HEK293 (cell line): ENCODE results near the gene WASF1.

ENCODE experiments used
- BCL11B ChIP-seq: fragments of 450-650 bp; formaldehyde crosslinking; IDR thresholded peaks from 2 replicates; pipeline ENCODE4 v1.5.1; 2016; ENCODE audit warnings: low read depth, missing biosample characterization, missing genetic modification characterization
- EGR2 ChIP-seq: fragments of 450-650 bp; formaldehyde crosslinking; IDR thresholded peaks from 2 replicates; pipeline ENCODE4 v1.5.1; 2016; ENCODE audit warnings: low read depth, missing biosample characterization, missing genetic modification characterization
- GLI2 ChIP-seq: fragments of 450-650 bp; formaldehyde crosslinking; IDR thresholded peaks from 2 replicates; pipeline ENCODE4; 2017; ENCODE audit warnings: missing biosample characterization, missing genetic modification characterization, low read depth, borderline replicate concordance
- KLF9 ChIP-seq: fragments of 450-650 bp; formaldehyde crosslinking; IDR thresholded peaks from 2 replicates; pipeline ENCODE4 v1.5.1; 2016; ENCODE audit warnings: missing biosample characterization, missing genetic modification characterization, low read depth
- MZF1 ChIP-seq: fragments of 450-650 bp; formaldehyde crosslinking; IDR thresholded peaks from 2 replicates; pipeline ENCODE4 v1.5.1; 2017; ENCODE audit warnings: missing biosample characterization, missing genetic modification characterization, borderline replicate concordance
- OSR2 ChIP-seq: fragments of 450-650 bp; formaldehyde crosslinking; IDR thresholded peaks from 2 replicates; pipeline ENCODE4 v1.5.1; 2016; ENCODE audit warnings: missing biosample characterization, missing genetic modification characterization
- SP7 ChIP-seq: fragments of 450-650 bp; formaldehyde crosslinking; IDR thresholded peaks from 2 replicates; pipeline ENCODE4 v1.5.1; 2016; ENCODE audit warnings: missing biosample characterization, missing genetic modification characterization
- TRIM28 ChIP-seq: IDR thresholded peaks from 2 replicates; pipeline ENCODE4 v1.6.1; 2011; ENCODE audit warnings: low read length, control low read depth, borderline replicate concordance
- YY1 ChIP-seq: fragments of 450-650 bp; formaldehyde crosslinking; IDR thresholded peaks from 2 replicates; pipeline ENCODE4 v1.5.1; 2018; ENCODE audit warnings: missing biosample characterization, missing genetic modification characterization
- ZBTB48 ChIP-seq: fragments of 450-650 bp; formaldehyde crosslinking; IDR thresholded peaks from 2 replicates; pipeline ENCODE4 v1.5.1; 2016; ENCODE audit warnings: missing biosample characterization, missing genetic modification characterization
- ZBTB8A ChIP-seq: fragments of 450-650 bp; formaldehyde crosslinking; IDR thresholded peaks from 2 replicates; pipeline ENCODE4 v1.5.1; 2016; ENCODE audit warnings: missing biosample characterization, missing genetic modification characterization
- ZFHX2 ChIP-seq: fragments of 450-650 bp; formaldehyde crosslinking; conservative IDR thresholded peaks from 2 replicates; pipeline ENCODE4 v1.5.1; 2016; ENCODE audit warnings: missing biosample characterization, missing genetic modification characterization
- ZNF335 ChIP-seq: fragments of 450-650 bp; formaldehyde crosslinking; conservative IDR thresholded peaks from 2 replicates; pipeline ENCODE4 v1.5.1; 2016; ENCODE audit warnings: missing biosample characterization, missing genetic modification characterization
- ZNF366 ChIP-seq: fragments of 450-650 bp; formaldehyde crosslinking; conservative IDR thresholded peaks from 2 replicates; pipeline ENCODE4 v1.5.1; 2016; ENCODE audit warnings: missing biosample characterization, missing genetic modification characterization
- ZNF830 ChIP-seq: fragments of 450-650 bp; IDR thresholded peaks from 2 replicates; pipeline ENCODE4 v1.5.0; 2018; ENCODE audit warnings: missing biosample characterization, missing genetic modification characterization, low read depth, mild to moderate bottlenecking, moderate library complexity
- ZSCAN16 ChIP-seq: fragments of 450-650 bp; formaldehyde crosslinking; IDR thresholded peaks from 2 replicates; pipeline ENCODE4 v1.5.1; 2016; ENCODE audit warnings: missing biosample characterization, missing genetic modification characterization
- TF ChIP-seq, protein P1 (sequence below): fragments of 450-650 bp; formaldehyde crosslinking; IDR thresholded peaks from 2 replicates; pipeline ENCODE4 v1.5.1; 2016; ENCODE audit warnings: missing biosample characterization, missing genetic modification characterization
- TF ChIP-seq, protein P2 (sequence below): fragments of 450-650 bp; formaldehyde crosslinking; IDR thresholded peaks from 2 replicates; pipeline ENCODE4 v1.5.1; 2016; ENCODE audit warnings: missing biosample characterization, missing genetic modification characterization
- TF ChIP-seq, protein P3 (sequence below): fragments of 450-650 bp; formaldehyde crosslinking; conservative IDR thresholded peaks from 2 replicates; pipeline ENCODE4 v1.5.1; 2016; ENCODE audit warnings: low read depth, missing biosample characterization, missing genetic modification characterization
- TF ChIP-seq, protein P4 (sequence below): fragments of 450-650 bp; formaldehyde crosslinking; IDR thresholded peaks from 2 replicates; pipeline ENCODE4 v1.5.1; 2017; ENCODE audit warnings: missing biosample characterization, mild to moderate bottlenecking, missing genetic modification characterization, moderate library complexity
- TF ChIP-seq, protein P5 (sequence below): fragments of 450-650 bp; formaldehyde crosslinking; IDR thresholded peaks from 2 replicates; pipeline ENCODE4 v1.5.1; 2017; ENCODE audit warnings: missing biosample characterization, missing genetic modification characterization
- TF ChIP-seq, protein P6 (sequence below): fragments of 450-650 bp; formaldehyde crosslinking; IDR thresholded peaks from 2 replicates; pipeline ENCODE4 v1.5.1; 2017; ENCODE audit warnings: missing biosample characterization, missing genetic modification characterization
- TF ChIP-seq, protein P7 (sequence below): fragments of 450-650 bp; formaldehyde crosslinking; IDR thresholded peaks from 2 replicates; pipeline ENCODE4 v1.5.1; 2016; ENCODE audit warnings: missing biosample characterization, missing genetic modification characterization

The WASF1 gene

DNA sequence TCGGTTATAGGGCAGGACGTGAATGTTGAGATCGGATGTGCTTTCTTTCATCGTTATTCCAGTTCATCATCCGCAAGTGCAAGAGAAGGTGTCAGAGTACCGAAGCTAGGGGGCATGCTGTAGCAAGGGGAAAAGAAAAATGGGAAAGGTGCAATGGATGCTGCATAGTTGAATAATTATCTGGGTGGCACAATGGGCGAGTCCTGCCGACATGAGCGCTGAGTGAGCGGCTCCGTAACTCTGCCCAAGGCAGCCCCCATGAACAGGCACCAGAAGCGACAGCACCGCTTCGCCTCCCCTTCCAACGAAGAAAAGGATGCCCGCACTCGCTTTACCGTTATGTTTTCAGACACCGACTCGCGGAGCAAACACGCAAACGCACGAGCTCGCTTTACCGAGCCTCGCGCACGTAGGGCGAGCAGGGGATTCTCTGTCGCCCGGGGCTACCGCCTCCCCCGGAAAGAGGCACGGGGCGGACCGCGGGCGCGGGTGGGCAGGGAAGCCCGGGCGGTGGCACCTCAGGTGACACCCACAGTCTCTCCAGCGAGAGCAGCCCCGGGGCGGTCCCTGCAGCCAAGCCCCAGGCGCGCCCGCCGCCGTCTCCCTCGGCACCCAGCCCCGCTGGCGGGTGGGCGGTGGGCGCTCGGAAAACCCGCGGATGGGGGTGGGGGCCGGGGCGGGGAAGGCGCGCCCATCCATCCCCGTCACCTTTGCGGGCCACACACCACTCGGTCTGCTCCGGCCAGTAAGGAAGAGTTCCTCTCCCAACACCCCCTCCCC, 654 bp downstream of the WASF1 start (continued):
- TF ChIP-seq KLF9 (no peak), ZNF335 (peak; percentile 74), TRIM28 (peak; percentile 78), YY1 (tag by site-specific recombination) (peak; percentile 67; the same call in 1 of the 2 replicates), ZNF830 (no peak), EGR2 (tag by site-specific recombination) (peak; percentile 89), GLI2 (tag by site-specific recombination) (no peak), ZBTB8A (tag by site-specific recombination) (peak; percentile 88), ZNF366 (tag by site-specific recombination) (peak; percentile 88), ZFHX2 (peak; percentile 94), OSR2 (tag by site-specific recombination) (no peak), BCL11B (tag by site-specific recombination) (no peak), ZBTB48 (peak; percentile 72; the same call in 1 of the 2 replicates), SP7 (tag by site-specific recombination) (peak; percentile 56), ZSCAN16 (tag by site-specific recombination) (no peak), MZF1 (tag by site-specific recombination) (peak; percentile 50; the same call in 1 of the 2 replicates)
- TF ChIP-seq, protein P1, sequence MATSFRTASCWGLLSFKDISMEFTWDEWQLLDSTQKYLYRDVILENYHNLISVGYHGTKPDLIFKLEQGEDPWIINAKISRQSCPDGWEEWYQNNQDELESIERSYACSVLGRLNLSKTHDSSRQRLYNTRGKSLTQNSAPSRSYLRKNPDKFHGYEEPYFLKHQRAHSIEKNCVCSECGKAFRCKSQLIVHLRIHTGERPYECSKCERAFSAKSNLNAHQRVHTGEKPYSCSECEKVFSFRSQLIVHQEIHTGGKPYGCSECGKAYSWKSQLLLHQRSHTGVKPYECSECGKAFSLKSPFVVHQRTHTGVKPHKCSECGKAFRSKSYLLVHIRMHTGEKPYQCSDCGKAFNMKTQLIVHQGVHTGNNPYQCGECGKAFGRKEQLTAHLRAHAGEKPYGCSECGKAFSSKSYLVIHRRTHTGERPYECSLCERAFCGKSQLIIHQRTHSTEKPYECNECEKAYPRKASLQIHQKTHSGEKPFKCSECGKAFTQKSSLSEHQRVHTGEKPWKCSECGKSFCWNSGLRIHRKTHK = no peak
- TF ChIP-seq, protein P2, sequence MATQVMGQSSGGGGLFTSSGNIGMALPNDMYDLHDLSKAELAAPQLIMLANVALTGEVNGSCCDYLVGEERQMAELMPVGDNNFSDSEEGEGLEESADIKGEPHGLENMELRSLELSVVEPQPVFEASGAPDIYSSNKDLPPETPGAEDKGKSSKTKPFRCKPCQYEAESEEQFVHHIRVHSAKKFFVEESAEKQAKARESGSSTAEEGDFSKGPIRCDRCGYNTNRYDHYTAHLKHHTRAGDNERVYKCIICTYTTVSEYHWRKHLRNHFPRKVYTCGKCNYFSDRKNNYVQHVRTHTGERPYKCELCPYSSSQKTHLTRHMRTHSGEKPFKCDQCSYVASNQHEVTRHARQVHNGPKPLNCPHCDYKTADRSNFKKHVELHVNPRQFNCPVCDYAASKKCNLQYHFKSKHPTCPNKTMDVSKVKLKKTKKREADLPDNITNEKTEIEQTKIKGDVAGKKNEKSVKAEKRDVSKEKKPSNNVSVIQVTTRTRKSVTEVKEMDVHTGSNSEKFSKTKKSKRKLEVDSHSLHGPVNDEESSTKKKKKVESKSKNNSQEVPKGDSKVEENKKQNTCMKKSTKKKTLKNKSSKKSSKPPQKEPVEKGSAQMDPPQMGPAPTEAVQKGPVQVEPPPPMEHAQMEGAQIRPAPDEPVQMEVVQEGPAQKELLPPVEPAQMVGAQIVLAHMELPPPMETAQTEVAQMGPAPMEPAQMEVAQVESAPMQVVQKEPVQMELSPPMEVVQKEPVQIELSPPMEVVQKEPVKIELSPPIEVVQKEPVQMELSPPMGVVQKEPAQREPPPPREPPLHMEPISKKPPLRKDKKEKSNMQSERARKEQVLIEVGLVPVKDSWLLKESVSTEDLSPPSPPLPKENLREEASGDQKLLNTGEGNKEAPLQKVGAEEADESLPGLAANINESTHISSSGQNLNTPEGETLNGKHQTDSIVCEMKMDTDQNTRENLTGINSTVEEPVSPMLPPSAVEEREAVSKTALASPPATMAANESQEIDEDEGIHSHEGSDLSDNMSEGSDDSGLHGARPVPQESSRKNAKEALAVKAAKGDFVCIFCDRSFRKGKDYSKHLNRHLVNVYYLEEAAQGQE (tag by site-specific recombination) = peak; percentile 19; the same call in 1 of the 2 replicates
- TF ChIP-seq, protein P3, sequence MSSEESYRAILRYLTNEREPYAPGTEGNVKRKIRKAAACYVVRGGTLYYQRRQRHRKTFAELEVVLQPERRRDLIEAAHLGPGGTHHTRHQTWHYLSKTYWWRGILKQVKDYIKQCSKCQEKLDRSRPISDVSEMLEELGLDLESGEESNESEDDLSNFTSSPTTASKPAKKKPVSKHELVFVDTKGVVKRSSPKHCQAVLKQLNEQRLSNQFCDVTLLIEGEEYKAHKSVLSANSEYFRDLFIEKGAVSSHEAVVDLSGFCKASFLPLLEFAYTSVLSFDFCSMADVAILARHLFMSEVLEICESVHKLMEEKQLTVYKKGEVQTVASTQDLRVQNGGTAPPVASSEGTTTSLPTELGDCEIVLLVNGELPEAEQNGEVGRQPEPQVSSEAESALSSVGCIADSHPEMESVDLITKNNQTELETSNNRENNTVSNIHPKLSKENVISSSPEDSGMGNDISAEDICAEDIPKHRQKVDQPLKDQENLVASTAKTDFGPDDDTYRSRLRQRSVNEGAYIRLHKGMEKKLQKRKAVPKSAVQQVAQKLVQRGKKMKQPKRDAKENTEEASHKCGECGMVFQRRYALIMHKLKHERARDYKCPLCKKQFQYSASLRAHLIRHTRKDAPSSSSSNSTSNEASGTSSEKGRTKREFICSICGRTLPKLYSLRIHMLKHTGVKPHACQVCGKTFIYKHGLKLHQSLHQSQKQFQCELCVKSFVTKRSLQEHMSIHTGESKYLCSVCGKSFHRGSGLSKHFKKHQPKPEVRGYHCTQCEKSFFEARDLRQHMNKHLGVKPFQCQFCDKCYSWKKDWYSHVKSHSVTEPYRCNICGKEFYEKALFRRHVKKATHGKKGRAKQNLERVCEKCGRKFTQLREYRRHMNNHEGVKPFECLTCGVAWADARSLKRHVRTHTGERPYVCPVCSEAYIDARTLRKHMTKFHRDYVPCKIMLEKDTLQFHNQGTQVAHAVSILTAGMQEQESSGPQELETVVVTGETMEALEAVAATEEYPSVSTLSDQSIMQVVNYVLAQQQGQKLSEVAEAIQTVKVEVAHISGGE (tag by site-specific recombination) = peak; percentile 48; the same call in 1 of the 2 replicates
- TF ChIP-seq, protein P4, sequence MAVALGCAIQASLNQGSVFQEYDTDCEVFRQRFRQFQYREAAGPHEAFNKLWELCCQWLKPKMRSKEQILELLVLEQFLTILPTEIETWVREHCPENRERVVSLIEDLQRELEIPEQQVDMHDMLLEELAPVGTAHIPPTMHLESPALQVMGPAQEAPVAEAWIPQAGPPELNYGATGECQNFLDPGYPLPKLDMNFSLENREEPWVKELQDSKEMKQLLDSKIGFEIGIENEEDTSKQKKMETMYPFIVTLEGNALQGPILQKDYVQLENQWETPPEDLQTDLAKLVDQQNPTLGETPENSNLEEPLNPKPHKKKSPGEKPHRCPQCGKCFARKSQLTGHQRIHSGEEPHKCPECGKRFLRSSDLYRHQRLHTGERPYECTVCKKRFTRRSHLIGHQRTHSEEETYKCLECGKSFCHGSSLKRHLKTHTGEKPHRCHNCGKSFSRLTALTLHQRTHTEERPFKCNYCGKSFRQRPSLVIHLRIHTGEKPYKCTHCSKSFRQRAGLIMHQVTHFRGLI (tag by site-specific recombination) = no peak
- TF ChIP-seq, protein P5, sequence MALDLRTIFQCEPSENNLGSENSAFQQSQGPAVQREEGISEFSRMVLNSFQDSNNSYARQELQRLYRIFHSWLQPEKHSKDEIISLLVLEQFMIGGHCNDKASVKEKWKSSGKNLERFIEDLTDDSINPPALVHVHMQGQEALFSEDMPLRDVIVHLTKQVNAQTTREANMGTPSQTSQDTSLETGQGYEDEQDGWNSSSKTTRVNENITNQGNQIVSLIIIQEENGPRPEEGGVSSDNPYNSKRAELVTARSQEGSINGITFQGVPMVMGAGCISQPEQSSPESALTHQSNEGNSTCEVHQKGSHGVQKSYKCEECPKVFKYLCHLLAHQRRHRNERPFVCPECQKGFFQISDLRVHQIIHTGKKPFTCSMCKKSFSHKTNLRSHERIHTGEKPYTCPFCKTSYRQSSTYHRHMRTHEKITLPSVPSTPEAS (tag by site-specific recombination) = no peak
- TF ChIP-seq, protein P6, sequence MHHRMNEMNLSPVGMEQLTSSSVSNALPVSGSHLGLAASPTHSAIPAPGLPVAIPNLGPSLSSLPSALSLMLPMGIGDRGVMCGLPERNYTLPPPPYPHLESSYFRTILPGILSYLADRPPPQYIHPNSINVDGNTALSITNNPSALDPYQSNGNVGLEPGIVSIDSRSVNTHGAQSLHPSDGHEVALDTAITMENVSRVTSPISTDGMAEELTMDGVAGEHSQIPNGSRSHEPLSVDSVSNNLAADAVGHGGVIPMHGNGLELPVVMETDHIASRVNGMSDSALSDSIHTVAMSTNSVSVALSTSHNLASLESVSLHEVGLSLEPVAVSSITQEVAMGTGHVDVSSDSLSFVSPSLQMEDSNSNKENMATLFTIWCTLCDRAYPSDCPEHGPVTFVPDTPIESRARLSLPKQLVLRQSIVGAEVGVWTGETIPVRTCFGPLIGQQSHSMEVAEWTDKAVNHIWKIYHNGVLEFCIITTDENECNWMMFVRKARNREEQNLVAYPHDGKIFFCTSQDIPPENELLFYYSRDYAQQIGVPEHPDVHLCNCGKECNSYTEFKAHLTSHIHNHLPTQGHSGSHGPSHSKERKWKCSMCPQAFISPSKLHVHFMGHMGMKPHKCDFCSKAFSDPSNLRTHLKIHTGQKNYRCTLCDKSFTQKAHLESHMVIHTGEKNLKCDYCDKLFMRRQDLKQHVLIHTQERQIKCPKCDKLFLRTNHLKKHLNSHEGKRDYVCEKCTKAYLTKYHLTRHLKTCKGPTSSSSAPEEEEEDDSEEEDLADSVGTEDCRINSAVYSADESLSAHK (tag by site-specific recombination) = no peak
- TF ChIP-seq, protein P7, sequence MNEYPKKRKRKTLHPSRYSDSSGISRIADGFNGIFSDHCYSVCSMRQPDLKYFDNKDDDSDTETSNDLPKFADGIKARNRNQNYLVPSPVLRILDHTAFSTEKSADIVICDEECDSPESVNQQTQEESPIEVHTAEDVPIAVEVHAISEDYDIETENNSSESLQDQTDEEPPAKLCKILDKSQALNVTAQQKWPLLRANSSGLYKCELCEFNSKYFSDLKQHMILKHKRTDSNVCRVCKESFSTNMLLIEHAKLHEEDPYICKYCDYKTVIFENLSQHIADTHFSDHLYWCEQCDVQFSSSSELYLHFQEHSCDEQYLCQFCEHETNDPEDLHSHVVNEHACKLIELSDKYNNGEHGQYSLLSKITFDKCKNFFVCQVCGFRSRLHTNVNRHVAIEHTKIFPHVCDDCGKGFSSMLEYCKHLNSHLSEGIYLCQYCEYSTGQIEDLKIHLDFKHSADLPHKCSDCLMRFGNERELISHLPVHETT (tag by site-specific recombination) = no peak
